ENCODE data around the gene CD40. TPM values are rescaled to one million over a fixed set of nuclear protein-coding genes. Genes with fewer than 3 reads are reported as not detected.

CD40 gene
- total RNA-seq, 6 experiments from 2014 or later = 0.34 to 3.6 (median 0.62) TPM

- DNase-seq = no peak
- Mint-ChIP-seq H3K4me1 (ENCODE audit: low read depth) (peaks cover 8% of the 10 kb centered on the region), H3K27ac (no peak overlapping the region), H3K27me3 (ENCODE audit: insufficient read depth) (peaks cover 34% of the 10 kb centered on the region), H3K36me3 (ENCODE audit: low read depth) (no peaks in the 10 kb centered on the region), H3K4me3 (no peak overlapping the region), H3K9me3 (no peaks in the 10 kb centered on the region)
- TF ChIP-seq, protein P1, sequence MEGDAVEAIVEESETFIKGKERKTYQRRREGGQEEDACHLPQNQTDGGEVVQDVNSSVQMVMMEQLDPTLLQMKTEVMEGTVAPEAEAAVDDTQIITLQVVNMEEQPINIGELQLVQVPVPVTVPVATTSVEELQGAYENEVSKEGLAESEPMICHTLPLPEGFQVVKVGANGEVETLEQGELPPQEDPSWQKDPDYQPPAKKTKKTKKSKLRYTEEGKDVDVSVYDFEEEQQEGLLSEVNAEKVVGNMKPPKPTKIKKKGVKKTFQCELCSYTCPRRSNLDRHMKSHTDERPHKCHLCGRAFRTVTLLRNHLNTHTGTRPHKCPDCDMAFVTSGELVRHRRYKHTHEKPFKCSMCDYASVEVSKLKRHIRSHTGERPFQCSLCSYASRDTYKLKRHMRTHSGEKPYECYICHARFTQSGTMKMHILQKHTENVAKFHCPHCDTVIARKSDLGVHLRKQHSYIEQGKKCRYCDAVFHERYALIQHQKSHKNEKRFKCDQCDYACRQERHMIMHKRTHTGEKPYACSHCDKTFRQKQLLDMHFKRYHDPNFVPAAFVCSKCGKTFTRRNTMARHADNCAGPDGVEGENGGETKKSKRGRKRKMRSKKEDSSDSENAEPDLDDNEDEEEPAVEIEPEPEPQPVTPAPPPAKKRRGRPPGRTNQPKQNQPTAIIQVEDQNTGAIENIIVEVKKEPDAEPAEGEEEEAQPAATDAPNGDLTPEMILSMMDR (IDR thresholded peaks at IDR 0.05) = no peak
Measured at GRCh38 chr20:46130534-46130933, 12.4 kb downstream of the CD40 start.

- Mint-ChIP-seq H3K4me3 (no peak overlapping the region), H3K9me3 (no peaks in the 10 kb centered on the region), H3K27ac (no peak overlapping the region), H3K36me3 (ENCODE audit: low read depth) (no peaks in the 10 kb centered on the region), H3K27me3 (ENCODE audit: insufficient read depth) (peaks cover 36% of the 10 kb centered on the region), H3K4me1 (ENCODE audit: low read depth) (peaks cover 8% of the 10 kb centered on the region)
- TF ChIP-seq, protein P1 (IDR thresholded peaks at IDR 0.05) = no peak
- DNase-seq = peak; percentile 22
Measured at GRCh38 chr20:46131396-46131795, 13.3 kb downstream of the CD40 start.

DNA sequence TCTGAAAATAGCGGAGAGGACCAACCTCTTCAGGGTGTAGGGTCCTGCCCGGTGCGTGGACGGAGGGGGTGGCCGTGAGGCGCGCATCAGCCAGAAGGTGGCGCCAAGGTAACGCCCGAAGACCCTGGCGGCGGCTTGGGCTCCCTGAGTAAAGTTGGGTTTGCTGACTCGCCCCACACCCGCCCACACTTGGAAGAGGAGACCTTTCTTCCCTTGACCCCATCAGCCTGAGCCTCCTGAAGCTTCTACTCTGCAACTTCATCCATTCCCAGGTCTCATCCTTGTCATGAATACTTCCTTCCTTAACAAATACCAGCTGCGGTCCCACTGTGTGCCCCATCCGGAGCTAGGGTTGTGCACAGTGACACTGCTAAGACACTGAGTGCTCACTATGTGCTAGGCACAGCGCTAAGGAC, 14.6 kb downstream of the CD40 start:
- DNase-seq = peak; percentile 22
- TF ChIP-seq, protein P1 (IDR thresholded peaks at IDR 0.05) = peak; percentile 87
- H3K27ac Mint-ChIP-seq = no peak overlapping the region
- peaks cover 8% of the 10 kb centered on the region for H3K4me1 Mint-ChIP-seq (ENCODE audit: low read depth)
- peaks cover 39% of the 10 kb centered on the region for H3K27me3 Mint-ChIP-seq (ENCODE audit: insufficient read depth)
- no peaks in the 10 kb centered on the region for H3K36me3 Mint-ChIP-seq (ENCODE audit: low read depth)
- no peaks in the 10 kb centered on the region for H3K9me3 Mint-ChIP-seq
- H3K4me3 Mint-ChIP-seq = no peak overlapping the region

DNA sequence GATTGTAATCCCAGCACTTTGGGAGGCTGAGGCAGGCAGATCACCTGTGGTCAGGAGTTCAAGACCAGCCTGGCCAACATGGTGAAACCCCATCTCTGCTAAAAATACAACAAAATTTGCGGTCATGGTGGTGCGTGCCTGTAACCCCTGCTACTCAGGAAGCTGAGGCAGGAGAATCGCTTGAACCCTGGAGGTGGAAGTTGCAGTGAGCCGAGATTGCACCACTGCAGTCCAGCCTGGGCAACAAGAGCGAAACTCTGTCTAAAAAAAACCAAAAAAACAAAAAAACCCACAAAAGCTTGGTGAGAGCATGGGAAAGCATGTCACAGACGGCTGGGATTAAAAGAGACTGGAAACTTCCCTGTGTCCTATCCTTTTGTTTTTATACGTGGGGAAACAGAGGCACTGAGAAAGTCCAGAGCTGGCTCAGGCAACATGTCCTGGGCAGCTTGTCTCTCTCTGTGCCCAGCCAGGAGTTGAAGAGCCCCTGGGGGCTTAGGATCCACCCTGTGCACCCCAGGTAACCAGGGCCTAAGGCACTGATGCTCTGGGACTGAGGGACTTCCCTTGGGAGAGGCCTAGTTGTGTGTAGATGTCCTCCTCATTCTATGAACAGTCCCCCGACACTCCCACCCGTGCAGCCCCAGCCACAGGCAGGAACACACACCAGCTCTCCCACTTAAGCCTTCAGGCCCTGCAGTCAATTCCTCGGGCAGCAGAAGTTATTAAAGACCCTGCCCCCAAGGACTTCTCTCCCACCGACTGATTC, 16.0 kb downstream of the CD40 start:
- no peaks in the 10 kb centered on the region for H3K9me3 Mint-ChIP-seq
- H3K36me3 Mint-ChIP-seq (ENCODE audit: low read depth) = no peaks in the 10 kb centered on the region
- DNase-seq = no peak
- no peak overlapping the region for H3K4me3 Mint-ChIP-seq
- peaks cover 46% of the 10 kb centered on the region for H3K27me3 Mint-ChIP-seq (ENCODE audit: insufficient read depth)
- TF ChIP-seq, protein P1 (IDR thresholded peaks at IDR 0.05) = no peak
- H3K27ac Mint-ChIP-seq = no peak overlapping the region
- peaks cover 8% of the 10 kb centered on the region for H3K4me1 Mint-ChIP-seq (ENCODE audit: low read depth)

DNA sequence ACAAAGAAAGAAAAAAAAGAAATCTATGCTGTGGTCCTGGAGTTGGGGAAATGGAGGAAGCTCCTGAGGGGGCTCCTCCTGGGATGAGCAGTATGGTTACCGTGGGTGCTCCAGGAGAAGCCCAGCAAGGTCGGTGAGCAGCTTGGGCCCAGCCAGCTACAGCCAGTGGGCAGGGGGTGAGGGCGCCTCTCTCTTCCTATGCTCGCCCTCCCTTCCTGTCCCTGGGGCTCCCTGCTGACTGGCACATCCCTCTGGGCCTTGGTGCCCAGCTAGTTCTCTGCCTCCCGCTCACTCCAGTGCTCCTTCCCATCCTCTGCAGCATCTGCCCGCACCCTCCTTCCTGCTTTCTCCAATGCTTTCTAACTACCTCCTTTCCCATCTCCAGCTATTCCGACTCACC, 16.6 kb downstream of the CD40 start:
- H3K36me3 Mint-ChIP-seq (ENCODE audit: low read depth) = no peaks in the 10 kb centered on the region
- peaks cover 50% of the 10 kb centered on the region for H3K27me3 Mint-ChIP-seq (ENCODE audit: insufficient read depth)
- no peak overlapping the region for H3K27ac Mint-ChIP-seq
- H3K4me1 Mint-ChIP-seq (ENCODE audit: low read depth) = peaks cover 8% of the 10 kb centered on the region
- no peaks in the 10 kb centered on the region for H3K9me3 Mint-ChIP-seq
- H3K4me3 Mint-ChIP-seq = no peak overlapping the region
- TF ChIP-seq, protein P1 (IDR thresholded peaks at IDR 0.05) = no peak
- no peak for DNase-seq

Measured in HFFc6 (cell line).